Esophagus muscularis mucosa (tissue), 3 donors: Measurements from ENCODE around the gene TMEM79.

ENCODE experiments used
- POLR2A ChIP-seq: fragments of 450-650 bp; IDR thresholded peaks from one replicate; pipeline ENCODE4 v1.6.1; 2017; ENCODE audit warnings: antibody characterized with exemption, moderate library complexity, mild to moderate bottlenecking, low read depth
- TF ChIP-seq, protein P1 (sequence below), 3 experiments: fragments of 200-600 bp in 2 of 3; fragments of 450-650 bp in 1 of 3; sonication (generic) in 2 of 3; IDR thresholded peaks; one replicate each; pipeline ENCODE4 v1.5.1; 2017 to 2019; ENCODE audit warnings: antibody characterized with exemption in 3 of 3, mild to moderate bottlenecking in 2 of 3, moderate library complexity in 1 of 3

DNA sequence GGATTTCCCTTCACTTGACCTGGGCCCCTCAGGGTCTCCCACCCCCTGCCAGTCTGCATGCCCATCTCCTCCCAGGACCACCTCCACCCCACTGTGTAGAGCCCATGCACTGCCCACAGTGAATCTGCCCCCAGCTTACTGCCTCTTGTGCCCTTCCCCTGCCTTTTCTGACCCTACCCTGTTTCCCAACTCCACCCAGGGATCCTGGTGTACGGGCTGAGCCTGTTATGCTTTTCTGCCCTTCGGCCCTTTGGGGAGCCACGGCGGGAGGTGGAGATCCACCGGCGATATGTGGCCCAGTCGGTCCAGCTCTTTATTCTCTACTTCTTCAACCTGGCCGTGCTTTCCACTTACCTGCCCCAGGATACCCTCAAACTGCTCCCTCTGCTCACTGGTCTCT lies 1.9 kb downstream of the TMEM79 start:
- TF ChIP-seq POLR2A: no peak
- TF ChIP-seq, protein P1, sequence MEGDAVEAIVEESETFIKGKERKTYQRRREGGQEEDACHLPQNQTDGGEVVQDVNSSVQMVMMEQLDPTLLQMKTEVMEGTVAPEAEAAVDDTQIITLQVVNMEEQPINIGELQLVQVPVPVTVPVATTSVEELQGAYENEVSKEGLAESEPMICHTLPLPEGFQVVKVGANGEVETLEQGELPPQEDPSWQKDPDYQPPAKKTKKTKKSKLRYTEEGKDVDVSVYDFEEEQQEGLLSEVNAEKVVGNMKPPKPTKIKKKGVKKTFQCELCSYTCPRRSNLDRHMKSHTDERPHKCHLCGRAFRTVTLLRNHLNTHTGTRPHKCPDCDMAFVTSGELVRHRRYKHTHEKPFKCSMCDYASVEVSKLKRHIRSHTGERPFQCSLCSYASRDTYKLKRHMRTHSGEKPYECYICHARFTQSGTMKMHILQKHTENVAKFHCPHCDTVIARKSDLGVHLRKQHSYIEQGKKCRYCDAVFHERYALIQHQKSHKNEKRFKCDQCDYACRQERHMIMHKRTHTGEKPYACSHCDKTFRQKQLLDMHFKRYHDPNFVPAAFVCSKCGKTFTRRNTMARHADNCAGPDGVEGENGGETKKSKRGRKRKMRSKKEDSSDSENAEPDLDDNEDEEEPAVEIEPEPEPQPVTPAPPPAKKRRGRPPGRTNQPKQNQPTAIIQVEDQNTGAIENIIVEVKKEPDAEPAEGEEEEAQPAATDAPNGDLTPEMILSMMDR (IDR thresholded peaks at IDR 0.05): no peak
